HEK293 (cell line): ENCODE measurements around the gene EMC9.
A peak's percentile ranks its signal among the peaks of the same experiment; 100 is the strongest.

Experiments used
- ATF2 ChIP-seq: fragments of 450-650 bp; formaldehyde crosslinking; IDR thresholded peaks from 2 replicates; pipeline ENCODE4 v1.5.1; 2016; ENCODE audit warnings: missing biosample characterization, missing genetic modification characterization, low read depth
- INSM2 ChIP-seq: fragments of 450-650 bp; formaldehyde crosslinking; IDR thresholded peaks from 2 replicates; pipeline ENCODE4 v1.5.1; 2016; ENCODE audit warnings: missing biosample characterization, missing genetic modification characterization
- PRDM10 ChIP-seq: fragments of 450-650 bp; formaldehyde crosslinking; IDR thresholded peaks from 2 replicates; pipeline ENCODE4 v1.5.1; 2016; ENCODE audit warnings: missing biosample characterization, missing genetic modification characterization
- ZBTB17 ChIP-seq: fragments of 450-650 bp; formaldehyde crosslinking; IDR thresholded peaks from 2 replicates; pipeline ENCODE4 v1.5.1; 2016; ENCODE audit warnings: missing biosample characterization, missing genetic modification characterization
- ZFP37 ChIP-seq: fragments of 450-650 bp; formaldehyde crosslinking; IDR thresholded peaks from 2 replicates; pipeline ENCODE4 v1.5.1; 2016; ENCODE audit warnings: missing biosample characterization, missing genetic modification characterization
- ZNF114 ChIP-seq: fragments of 450-650 bp; formaldehyde crosslinking; IDR thresholded peaks from 2 replicates; pipeline ENCODE4 v1.5.0; 2017; ENCODE audit warnings: missing biosample characterization, missing genetic modification characterization
- ZNF148 ChIP-seq: fragments of 450-650 bp; formaldehyde crosslinking; IDR thresholded peaks from 2 replicates; pipeline ENCODE4 v1.5.0; 2017; ENCODE audit warnings: missing biosample characterization, missing genetic modification characterization, borderline replicate concordance
- ZNF24 ChIP-seq: fragments of 450-650 bp; formaldehyde crosslinking; IDR thresholded peaks from 2 replicates; pipeline ENCODE4 v1.5.1; 2016; ENCODE audit warnings: missing biosample characterization, missing genetic modification characterization
- ZNF26 ChIP-seq: fragments of 450-650 bp; formaldehyde crosslinking; IDR thresholded peaks from 2 replicates; pipeline ENCODE4 v1.5.1; 2016; ENCODE audit warnings: missing biosample characterization, missing genetic modification characterization
- ZNF280D ChIP-seq: fragments of 450-650 bp; formaldehyde crosslinking; IDR thresholded peaks from 2 replicates; pipeline ENCODE4 v1.5.1; 2016; ENCODE audit warnings: missing biosample characterization, missing genetic modification characterization
- ZNF433 ChIP-seq: fragments of 450-650 bp; formaldehyde crosslinking; IDR thresholded peaks from 2 replicates; pipeline ENCODE4 v1.5.1; 2016; ENCODE audit warnings: missing biosample characterization, missing genetic modification characterization, low read depth
- ZNF501 ChIP-seq: fragments of 450-650 bp; formaldehyde crosslinking; IDR thresholded peaks from 2 replicates; pipeline ENCODE4 v1.5.1; 2016; ENCODE audit warnings: missing biosample characterization, missing genetic modification characterization
- ZNF571 ChIP-seq: fragments of 450-650 bp; formaldehyde crosslinking; IDR thresholded peaks from 2 replicates; pipeline ENCODE4 v1.5.0; 2017; ENCODE audit warnings: missing biosample characterization, missing genetic modification characterization
- ZNF585B ChIP-seq: fragments of 450-650 bp; formaldehyde crosslinking; IDR thresholded peaks from 2 replicates; pipeline ENCODE4 v1.5.1; 2016; ENCODE audit warnings: missing biosample characterization, missing genetic modification characterization
- ZNF658 ChIP-seq: fragments of 450-650 bp; formaldehyde crosslinking; IDR thresholded peaks from 2 replicates; pipeline ENCODE4; 2016; ENCODE audit warnings: missing biosample characterization, missing genetic modification characterization
- ZNF677 ChIP-seq: fragments of 450-650 bp; IDR thresholded peaks from 2 replicates; pipeline ENCODE4 v1.5.0; 2018; ENCODE audit warnings: missing biosample characterization, mild to moderate bottlenecking, missing genetic modification characterization, moderate library complexity
- ZNF701 ChIP-seq: fragments of 450-650 bp; formaldehyde crosslinking; IDR thresholded peaks from 2 replicates; pipeline ENCODE4 v1.5.1; 2016; ENCODE audit warnings: missing biosample characterization, missing genetic modification characterization
- ZNF704 ChIP-seq: fragments of 450-650 bp; formaldehyde crosslinking; IDR thresholded peaks from 2 replicates; pipeline ENCODE4 v1.5.1; 2016; ENCODE audit warnings: missing biosample characterization, missing genetic modification characterization
- ZNF768 ChIP-seq: fragments of 450-650 bp; formaldehyde crosslinking; IDR thresholded peaks from 2 replicates; pipeline ENCODE4 v1.5.1; 2018; ENCODE audit warnings: missing biosample characterization, mild to moderate bottlenecking, missing genetic modification characterization
- ZNF776 ChIP-seq: fragments of 450-650 bp; formaldehyde crosslinking; IDR thresholded peaks from 2 replicates; pipeline ENCODE4 v1.5.0; 2017; ENCODE audit warnings: missing biosample characterization, missing genetic modification characterization, borderline replicate concordance
- ZSCAN18 ChIP-seq: fragments of 450-650 bp; formaldehyde crosslinking; IDR thresholded peaks from 2 replicates; pipeline ENCODE4 v1.5.1; 2016; ENCODE audit warnings: missing biosample characterization, missing genetic modification characterization

EMC9 gene

GRCh38 chr14:24141097-24141880 is at the start of gene EMC9 (continued):
- TF ChIP-seq ZNF768 (tag by site-specific recombination), result no peak; the same call in 1 of the 2 replicates
- no peak for TF ChIP-seq ZSCAN18 (tag by site-specific recombination)
- peak; percentile 88 for TF ChIP-seq ZNF501 (tag by site-specific recombination)
- TF ChIP-seq ZNF433 (tag by site-specific recombination), result no peak
- 0 out of 2 replicates have a peak, but pooled peaks have one; percentile 27 for TF ChIP-seq INSM2 (tag by site-specific recombination)
- no peak for TF ChIP-seq ZNF148 (tag by site-specific recombination)
- peak; percentile 9; the same call in 1 of the 2 replicates for TF ChIP-seq ZNF585B
- TF ChIP-seq ATF2 (tag by site-specific recombination), result no peak
- TF ChIP-seq PRDM10, result no peak; the same call in none of the 2 replicates
- peak; percentile 46; the same call in 1 of the 2 replicates for TF ChIP-seq ZNF704
- no peak for TF ChIP-seq ZNF114 (tag by site-specific recombination)
- no peak for TF ChIP-seq ZNF280D (tag by site-specific recombination)
- TF ChIP-seq ZNF701, result no peak
- no peak for TF ChIP-seq ZNF677 (tag by site-specific recombination)
- TF ChIP-seq ZNF658 (tag by site-specific recombination), result no peak
- TF ChIP-seq ZNF776 (tag by site-specific recombination), result no peak
- no peak for TF ChIP-seq ZFP37
- TF ChIP-seq ZNF571, result no peak
- peak; percentile 81; the same call in 1 of the 2 replicates for TF ChIP-seq ZNF24 (tag by site-specific recombination)
- TF ChIP-seq ZNF26 (tag by site-specific recombination), result no peak
- TF ChIP-seq ZBTB17 (tag by site-specific recombination), result peak; percentile 99
